HL-60 (cell line): ENCODE data around the gene ZNF419.
A peak's percentile ranks its signal among the peaks of the same experiment; 100 is the strongest.
"Not testable (repeated sequence)": the region's sequence is repeated elsewhere in the genome, so short reads cannot be mapped to it uniquely, and the experiment has no call there.

Source experiments
- DNase-seq, 2 experiments: peaks; one replicate each; pipeline ENCODE4 v3.0.0-alpha.2; 2010 to 2020; ENCODE audit warnings: low read depth in 1 of 2, low spot score in 1 of 2
- H3K27ac ChIP-seq: fragments of 250-450 bp; sonication (Bioruptor Pico); replicated peaks from 2 replicates; pipeline ENCODE4 v1.5.1; 2020; ENCODE audit warnings: mild to moderate bottlenecking, moderate library complexity
- H3K27me3 ChIP-seq: fragments of 250-450 bp; sonication (Bioruptor Pico); 2 replicates; pipeline ENCODE4 v1.5.1; 2021; ENCODE audit warnings: mild to moderate bottlenecking, moderate library complexity; ENCODE audit not compliant: insufficient read depth, poor library complexity, severe bottlenecking
- H3K4me3 ChIP-seq: replicated peaks from 2 replicates; pipeline ENCODE4 v1.5.1; 2011; ENCODE audit warnings: mild to moderate bottlenecking, control low read depth, low read length; ENCODE audit not compliant: insufficient read depth
- GABPA ChIP-seq: IDR thresholded peaks from 2 replicates; pipeline ENCODE4 v1.6.1; 2012; ENCODE audit warnings: low read depth
- POLR2AphosphoS5 ChIP-seq: IDR thresholded peaks from 2 replicates; pipeline ENCODE4 v1.6.1; 2012; ENCODE audit warnings: low read depth
- SPI1 ChIP-seq: IDR thresholded peaks from 2 replicates; pipeline ENCODE4 v1.6.1; 2012; ENCODE audit warnings: low read depth, mild to moderate bottlenecking, borderline replicate concordance
- TF ChIP-seq, protein P1 (sequence below): IDR thresholded peaks from one replicate; pipeline ENCODE4 v1.5.1; 2011; ENCODE audit warnings: low read length, control low read depth, inconsistent platforms; ENCODE audit not compliant: insufficient read depth
- TF ChIP-seq, protein P2 (sequence below): IDR thresholded peaks from 2 replicates; pipeline ENCODE4 v1.6.1; 2012; ENCODE audit warnings: low read depth; ENCODE audit not compliant: insufficient replicate concordance

ZNF419 gene

DNA sequence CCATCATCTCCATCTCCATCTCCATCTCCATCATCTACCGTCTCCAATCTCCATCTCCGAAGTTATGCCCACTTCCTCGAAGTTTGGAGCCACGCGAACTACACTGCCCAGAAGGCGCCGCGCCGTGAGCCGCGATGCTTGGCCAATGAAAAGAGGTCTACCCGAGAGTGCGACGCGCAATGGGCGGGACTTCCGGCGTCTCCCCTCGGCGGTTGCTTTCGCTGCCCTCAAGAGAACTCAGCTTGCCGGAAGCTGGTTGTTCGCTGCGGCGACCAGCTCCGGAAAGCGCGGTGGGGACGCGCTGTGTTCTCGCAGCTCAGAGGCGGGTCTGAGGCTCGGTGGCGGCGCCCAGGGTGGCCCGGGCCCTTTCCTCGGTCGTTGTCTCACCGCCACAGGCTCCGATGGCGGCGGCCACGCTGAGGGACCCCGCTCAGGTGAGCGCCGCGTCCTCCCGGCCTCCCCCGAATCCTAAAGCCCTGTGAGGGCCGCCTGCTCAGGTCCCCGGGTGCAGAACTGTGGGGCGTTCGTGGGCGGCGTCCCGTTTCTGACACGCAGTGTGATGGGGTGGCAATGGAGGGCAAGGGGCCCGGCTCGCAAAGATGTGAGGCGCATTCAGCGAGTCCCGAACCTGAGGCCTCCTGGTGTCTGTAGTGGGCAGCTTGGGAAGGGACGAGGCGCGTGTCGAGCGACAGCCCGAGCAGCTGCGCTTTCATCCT is 12.3 kb downstream of the ZNF419 start, which contains the start of gene ZNF773:
Gene ZNF773 (plus strand): TSS at position 259 of the 716 bp plus-strand sequence. CDS start 143 bp downstream, at position 402.
- H3K27ac ChIP-seq = peak within 1 kb of the TSS; percentile 92
- TF ChIP-seq GABPA (peak; percentile 93), POLR2AphosphoS5 (peak; percentile 81; the same call in 1 of the 2 replicates), SPI1 (peak; percentile 7; the same call in 1 of the 2 replicates)
- DNase-seq = peak; percentile 95 to 96
- H3K27me3 ChIP-seq = not testable (repeated sequence)
- H3K4me3 ChIP-seq = peak within 1 kb of the TSS; percentile 66

DNA sequence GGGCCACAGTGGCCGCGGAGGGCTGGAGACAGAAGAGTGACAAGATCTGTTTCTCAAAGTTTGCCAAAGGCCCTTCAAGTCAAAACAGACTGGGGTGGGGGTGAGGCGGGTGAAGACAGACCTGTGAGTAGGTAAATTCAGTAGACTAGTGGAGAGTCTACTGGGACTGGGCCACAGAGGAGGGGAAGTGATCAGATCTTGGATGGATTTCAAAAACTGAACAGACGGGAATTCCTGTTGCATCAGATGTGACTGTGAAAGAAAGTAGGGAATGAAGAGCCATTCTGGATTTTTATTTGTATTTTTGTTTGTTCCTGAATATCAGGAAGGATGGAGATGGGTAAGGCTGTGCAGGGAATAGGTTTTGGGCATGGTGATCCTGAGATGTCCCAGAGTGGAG is 12.8 kb downstream of the ZNF419 start:
- not testable (repeated sequence) for H3K27ac ChIP-seq, DNase-seq
- peak overlapping the region; percentile 25 for H3K4me3 ChIP-seq

DNA sequence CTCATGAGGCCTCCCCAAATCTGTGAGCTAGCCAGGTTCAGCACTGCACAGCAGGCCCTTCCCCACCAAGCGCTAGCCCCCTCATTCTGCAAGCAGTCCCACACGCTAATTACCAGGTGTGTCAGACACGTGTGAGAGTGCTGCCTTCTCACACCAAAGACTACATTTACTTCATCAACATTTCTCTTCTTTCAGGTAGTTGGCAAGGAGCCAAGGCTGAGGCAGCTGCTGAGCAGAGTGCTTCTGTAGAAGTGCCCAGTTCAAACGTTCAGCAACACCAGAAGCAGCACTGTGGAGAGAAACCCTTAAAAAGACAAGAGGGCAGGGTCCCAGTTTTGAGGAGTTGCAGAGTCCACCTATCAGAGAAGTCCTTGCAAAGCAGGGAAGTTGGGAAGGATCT is 18.6 kb downstream of the ZNF419 start:
- no peak overlapping the region for H3K27ac ChIP-seq

More for the DNA sequence above, 12.8 kb downstream of the ZNF419 start:
- not testable (repeated sequence) for H3K27me3 ChIP-seq

DNA sequence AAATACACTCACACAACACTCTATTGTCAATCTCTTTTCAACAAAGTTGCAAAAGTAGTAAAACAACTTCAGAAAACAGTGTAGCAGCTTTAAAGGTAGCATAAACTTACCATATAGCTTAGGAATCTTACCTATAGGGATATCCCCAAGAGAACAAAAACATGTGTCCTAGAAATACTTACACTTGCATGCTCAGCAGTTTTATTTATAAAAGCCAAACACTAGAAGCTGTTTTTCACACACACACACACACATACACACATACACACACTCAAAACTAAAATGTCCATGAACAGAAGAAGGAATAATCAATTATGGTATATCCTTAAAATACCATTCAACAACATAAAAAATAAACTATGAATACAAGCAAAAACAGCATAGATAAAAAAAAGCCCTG is 23.9 kb downstream of the ZNF419 start:
- DNase-seq = no peak
- Histone ChIP-seq H3K27ac (no peak overlapping the region), H3K27me3 (no peaks in the 10 kb centered on the region), H3K4me3 (no peak overlapping the region)
- TF ChIP-seq, protein P1, sequence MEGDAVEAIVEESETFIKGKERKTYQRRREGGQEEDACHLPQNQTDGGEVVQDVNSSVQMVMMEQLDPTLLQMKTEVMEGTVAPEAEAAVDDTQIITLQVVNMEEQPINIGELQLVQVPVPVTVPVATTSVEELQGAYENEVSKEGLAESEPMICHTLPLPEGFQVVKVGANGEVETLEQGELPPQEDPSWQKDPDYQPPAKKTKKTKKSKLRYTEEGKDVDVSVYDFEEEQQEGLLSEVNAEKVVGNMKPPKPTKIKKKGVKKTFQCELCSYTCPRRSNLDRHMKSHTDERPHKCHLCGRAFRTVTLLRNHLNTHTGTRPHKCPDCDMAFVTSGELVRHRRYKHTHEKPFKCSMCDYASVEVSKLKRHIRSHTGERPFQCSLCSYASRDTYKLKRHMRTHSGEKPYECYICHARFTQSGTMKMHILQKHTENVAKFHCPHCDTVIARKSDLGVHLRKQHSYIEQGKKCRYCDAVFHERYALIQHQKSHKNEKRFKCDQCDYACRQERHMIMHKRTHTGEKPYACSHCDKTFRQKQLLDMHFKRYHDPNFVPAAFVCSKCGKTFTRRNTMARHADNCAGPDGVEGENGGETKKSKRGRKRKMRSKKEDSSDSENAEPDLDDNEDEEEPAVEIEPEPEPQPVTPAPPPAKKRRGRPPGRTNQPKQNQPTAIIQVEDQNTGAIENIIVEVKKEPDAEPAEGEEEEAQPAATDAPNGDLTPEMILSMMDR = no peak
- TF ChIP-seq, protein P2, sequence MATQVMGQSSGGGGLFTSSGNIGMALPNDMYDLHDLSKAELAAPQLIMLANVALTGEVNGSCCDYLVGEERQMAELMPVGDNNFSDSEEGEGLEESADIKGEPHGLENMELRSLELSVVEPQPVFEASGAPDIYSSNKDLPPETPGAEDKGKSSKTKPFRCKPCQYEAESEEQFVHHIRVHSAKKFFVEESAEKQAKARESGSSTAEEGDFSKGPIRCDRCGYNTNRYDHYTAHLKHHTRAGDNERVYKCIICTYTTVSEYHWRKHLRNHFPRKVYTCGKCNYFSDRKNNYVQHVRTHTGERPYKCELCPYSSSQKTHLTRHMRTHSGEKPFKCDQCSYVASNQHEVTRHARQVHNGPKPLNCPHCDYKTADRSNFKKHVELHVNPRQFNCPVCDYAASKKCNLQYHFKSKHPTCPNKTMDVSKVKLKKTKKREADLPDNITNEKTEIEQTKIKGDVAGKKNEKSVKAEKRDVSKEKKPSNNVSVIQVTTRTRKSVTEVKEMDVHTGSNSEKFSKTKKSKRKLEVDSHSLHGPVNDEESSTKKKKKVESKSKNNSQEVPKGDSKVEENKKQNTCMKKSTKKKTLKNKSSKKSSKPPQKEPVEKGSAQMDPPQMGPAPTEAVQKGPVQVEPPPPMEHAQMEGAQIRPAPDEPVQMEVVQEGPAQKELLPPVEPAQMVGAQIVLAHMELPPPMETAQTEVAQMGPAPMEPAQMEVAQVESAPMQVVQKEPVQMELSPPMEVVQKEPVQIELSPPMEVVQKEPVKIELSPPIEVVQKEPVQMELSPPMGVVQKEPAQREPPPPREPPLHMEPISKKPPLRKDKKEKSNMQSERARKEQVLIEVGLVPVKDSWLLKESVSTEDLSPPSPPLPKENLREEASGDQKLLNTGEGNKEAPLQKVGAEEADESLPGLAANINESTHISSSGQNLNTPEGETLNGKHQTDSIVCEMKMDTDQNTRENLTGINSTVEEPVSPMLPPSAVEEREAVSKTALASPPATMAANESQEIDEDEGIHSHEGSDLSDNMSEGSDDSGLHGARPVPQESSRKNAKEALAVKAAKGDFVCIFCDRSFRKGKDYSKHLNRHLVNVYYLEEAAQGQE = no peak
- TF ChIP-seq POLR2AphosphoS5 = no peak

More for the DNA sequence above, 18.6 kb downstream of the ZNF419 start:
- TF ChIP-seq SPI1 = no peak
- no peak for TF ChIP-seq GABPA
- no peak for TF ChIP-seq POLR2AphosphoS5
- TF ChIP-seq, protein P2 = no peak
- TF ChIP-seq, protein P1 = no peak
- H3K27me3 ChIP-seq = no peaks in the 10 kb centered on the region
- no peak for DNase-seq
- no peak overlapping the region for H3K4me3 ChIP-seq

DNA sequence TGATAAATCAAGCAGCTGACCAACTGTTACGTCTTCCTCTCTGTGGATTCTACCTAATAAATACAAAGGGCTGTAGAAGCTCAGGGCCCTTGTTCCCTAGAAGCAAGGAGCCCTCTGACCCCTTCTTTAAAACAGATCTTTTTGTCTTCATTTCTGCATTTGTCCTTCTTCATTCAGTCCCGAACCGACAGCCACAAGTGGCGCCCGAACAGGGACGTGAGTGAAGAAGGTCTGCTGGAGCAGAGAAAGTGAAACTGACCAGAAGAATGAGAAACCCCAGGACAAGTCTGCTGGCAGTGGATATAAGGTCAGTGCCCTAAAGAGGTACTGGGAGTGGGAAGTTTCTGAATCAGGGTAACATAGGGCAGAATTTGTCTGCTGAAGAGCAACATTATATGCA is 25.3 kb downstream of the ZNF419 start:
- no peak for DNase-seq
- Histone ChIP-seq H3K27me3 (no peaks in the 10 kb centered on the region), H3K27ac (no peak overlapping the region), H3K4me3 (no peak overlapping the region)
- TF ChIP-seq POLR2AphosphoS5 = no peak
- TF ChIP-seq, protein P1 = no peak
- TF ChIP-seq, protein P2 = no peak
- no peak for TF ChIP-seq GABPA
- TF ChIP-seq SPI1 = no peak
